ENCODE results near the gene GPSM1.
"Not testable (repeated sequence)": the region's sequence is repeated elsewhere in the genome, so short reads cannot be mapped to it uniquely, and the experiment has no call there.

Gene GPSM1

DNA sequence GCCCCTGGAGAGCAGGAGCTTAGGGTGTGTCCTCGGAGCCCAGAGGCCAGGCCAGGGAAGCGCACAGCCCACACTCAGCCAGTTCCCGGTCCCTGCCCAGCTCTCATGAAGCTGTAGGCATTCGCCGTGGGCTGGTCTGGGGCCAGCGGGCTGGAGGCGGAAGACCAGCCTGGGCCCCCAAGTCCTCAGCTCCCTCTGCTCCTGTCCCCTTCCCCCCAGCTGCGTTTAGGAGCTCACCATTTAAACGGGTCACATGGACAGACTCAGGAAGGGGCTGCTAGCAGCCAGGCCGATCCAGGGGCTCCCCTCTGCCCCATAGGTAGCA lies 18.8 kb downstream of the GPSM1 start:
- DNase-seq: no peak

DNA sequence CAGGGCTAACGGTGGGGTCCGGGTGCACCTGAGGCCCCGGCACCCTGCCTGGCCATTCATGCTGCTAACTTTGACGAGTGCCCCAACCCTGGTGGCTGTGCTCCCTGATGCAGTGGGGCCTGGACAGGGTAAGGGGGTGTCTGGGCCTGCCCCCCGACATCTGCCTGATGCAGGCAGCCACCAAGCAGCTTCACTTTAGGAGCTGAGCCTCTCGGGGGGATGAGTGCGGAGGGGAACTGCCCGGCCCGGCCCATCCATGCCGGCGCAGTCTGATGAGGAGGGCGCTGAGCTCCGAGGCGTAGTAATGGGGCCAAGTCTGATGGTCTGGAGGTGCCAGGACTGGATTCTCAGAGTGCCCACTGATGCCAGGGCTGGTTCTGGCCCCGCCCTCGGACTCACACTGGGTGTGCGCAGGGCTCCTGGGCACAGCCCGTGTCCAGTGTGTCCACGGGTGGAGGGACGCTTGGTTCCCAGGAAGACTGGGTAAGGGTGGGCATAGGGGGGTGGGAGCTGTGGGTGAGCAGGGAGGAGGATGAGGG lies 19.7 kb downstream of the GPSM1 start:
- DNase-seq: no peak

DNA sequence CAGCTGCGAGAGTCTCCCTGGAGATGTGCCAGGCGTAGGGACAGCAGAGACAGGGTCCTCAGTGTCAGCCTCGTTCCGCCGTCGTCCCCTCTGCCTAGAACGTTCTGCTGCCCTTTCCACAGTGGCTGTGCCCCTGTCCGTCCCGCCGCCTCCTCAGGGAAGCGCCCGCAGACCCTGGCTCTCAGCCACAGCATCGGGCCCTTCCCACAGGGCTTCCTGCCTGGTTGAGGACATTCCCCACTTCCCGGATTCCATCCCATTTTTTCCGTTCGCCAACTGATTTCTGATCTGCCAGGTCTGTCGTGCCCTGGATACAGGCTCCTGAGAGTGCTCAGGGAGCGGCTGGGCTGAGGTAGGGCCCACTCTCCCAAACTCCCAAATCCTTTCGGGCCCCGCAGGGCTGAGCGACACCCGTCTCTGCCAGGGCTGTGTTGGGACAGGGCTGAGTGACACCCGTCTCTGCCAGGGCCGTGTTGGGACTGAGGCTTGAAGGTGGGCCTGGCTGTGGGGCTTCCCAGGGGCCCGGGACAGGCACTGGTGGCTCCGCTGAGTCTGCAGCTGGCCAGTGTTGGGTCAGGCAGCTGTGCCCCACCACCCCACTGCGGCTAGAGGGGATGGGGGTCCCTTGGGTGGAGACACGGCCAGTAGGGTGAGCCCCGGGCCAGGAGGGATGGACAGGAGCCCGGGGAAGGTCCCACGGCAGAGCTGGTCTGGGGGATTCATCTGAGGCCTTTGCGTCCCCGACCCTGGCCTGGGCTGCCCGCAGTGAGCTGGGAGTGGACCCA lies 20.3 kb downstream of the GPSM1 start:
- no peak for DNase-seq

DNA sequence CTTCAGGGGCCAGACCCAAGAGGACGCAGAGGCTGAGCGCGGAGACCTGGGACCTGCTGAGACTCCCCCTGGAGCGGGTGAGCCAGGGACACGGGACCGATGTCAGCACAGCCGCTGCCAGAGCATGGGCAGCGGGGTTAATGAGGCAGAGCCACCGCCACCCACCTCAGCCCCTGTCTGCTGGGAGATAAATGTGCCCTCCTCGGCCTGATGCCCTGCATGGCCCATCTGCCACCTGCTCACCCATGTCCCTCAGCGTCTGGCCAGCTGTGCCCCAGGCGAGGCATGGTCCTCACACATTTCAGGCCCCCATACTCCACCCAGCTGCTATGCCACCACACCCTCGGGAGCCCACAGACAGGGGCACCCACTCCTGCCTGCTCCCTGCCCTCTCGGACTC lies 21.4 kb downstream of the GPSM1 start:
- peak in 1 of 3 experiments; percentile 18 for DNase-seq

DNA sequence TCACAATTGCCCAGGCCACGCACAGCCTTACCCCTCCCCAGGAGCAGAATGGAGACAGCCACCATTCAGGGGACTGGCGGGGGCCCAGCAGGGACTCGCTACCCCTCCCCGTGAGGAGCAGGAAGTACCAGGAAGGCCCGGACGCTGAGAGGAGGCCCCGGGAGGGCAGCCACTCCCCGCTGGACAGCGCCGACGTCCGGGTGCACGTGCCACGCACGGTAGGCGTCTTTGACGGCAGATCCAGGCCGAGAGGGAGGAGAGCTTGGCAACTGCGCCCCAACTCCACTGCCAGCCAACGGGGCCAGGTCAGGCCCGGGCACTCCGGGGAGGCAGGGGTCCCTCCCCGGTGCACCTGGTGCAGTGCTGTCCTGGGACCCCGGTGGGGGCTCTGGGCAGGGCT lies 22.2 kb downstream of the GPSM1 start:
- DNase-seq: no peak

DNA sequence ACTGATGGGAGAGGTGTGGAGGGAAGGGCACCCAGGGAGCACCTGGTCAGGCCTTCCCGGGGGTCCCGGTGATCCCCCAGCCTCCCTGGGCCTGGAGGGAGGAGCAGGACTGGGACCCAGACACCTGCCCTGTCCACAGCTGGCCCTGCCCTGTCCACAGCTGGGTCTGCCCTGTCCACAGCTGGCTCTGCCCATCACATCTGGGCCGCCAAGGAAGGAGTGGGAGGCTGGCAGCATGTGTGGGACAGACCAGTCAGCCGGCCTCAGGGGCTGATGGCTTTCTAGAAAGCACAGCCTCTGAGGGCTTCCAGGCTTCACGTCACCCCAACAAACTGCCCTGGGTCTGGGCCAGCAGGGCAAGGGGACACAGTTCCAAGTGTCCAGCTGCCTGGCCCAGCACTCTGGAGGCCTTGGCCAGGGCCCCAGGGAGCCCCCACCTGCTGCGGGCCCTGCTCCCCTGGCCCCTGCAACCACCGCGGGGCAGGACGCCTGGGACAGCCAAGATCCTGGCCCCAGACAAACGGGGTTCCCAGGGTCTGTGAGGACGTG lies 24.0 kb downstream of the GPSM1 start:
- DNase-seq: no peak

DNA sequence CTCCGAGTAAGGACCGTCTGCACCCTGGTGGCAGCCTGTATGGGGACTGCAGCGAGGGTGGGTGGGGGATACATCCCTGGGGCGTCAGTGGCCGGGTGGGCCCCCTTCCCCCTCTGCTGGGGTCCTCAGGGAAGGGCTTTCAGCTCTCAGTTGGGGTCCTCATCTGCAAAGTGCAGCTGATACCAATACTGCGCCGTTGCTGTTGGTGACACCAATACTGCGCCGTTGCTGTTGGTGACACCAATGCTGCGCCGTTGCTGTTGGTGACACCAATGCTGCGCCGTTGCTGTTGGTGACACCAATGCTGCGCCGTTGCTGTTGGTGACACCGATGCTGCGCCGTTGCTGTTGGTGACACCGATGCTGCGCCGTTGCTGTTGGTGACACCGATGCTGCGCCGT lies 24.5 kb downstream of the GPSM1 start:
- DNase-seq: not testable (repeated sequence)

DNA sequence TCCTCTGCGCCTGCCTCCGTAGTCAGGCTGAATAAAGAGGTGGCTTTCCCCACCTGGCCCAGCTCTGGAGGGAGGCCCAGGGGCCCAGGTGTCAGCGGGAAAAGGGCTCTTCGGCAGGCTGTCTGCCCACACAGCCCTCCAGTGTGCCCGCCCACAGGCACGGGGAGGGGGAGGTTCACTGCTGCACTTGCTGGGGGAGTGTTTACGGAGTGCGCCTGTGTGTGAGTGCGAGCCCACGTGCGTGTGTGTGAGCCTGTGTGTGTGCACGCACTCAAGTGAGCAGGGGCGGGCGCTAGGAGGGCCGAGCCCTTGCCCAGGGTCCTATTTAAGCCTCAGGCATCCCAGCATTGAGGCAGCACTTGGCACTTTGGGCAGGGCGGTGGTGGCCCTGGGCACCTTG lies 25.3 kb downstream of the GPSM1 start:
- DNase-seq: peak; percentile 42 to 68 (median 47)

DNA sequence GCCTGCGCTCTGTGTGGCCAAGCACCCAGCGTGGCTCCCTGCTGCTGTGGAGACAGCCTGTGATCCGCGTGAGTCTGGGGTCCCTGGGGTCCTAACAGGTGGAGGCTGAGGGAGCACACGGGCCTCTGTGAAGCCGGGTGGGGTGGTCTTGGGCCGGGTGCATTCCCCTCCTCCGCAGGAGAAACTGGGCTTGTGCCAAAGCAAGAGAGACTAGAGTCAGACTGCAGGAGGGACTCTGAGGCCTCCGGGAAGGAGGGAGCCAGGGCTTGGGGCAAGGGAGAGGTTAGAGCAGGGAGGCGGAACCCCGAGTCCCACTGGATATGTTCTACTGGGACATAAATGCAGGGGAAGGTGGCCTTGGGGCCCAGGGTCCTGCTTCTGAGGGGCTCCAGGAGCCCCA lies 25.7 kb downstream of the GPSM1 start:
- DNase-seq: no peak

DNA sequence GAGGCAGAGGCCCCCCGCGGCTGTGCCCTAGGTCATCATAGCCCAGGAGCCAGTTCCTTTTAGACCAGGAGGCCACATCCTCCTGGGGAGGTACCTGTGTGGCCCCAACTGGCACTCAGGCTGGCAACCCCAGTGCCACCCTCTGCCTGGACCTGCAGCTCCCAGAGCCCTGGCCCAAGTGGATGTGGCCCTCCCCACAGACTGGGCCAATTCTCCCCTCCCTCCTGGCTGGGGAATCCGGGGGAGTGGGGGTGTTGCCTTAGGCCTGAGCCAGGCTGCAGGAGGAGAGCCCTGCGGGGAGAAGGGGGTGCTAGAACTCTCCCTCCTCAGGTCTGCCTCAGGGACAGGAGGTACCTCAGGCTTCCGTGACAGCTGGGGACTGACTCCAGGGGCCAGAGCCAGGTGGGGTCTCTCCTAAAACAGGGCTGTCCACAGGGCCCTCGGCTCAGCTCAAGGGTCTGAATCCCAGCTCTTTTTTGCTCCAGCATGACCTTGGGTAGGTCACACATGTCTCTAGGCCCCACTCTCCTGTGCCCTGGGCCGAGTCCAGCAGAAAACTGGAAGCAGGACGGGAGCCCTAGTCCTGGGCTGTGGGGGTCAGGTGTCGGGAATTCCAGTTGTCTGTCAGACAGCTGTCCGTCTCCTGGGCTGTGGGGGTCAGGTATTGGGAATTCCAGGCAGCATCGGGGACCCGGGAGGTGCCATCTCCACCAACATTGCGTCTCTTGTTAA lies 26.6 kb downstream of the GPSM1 start:
- DNase-seq: no peak

DNA sequence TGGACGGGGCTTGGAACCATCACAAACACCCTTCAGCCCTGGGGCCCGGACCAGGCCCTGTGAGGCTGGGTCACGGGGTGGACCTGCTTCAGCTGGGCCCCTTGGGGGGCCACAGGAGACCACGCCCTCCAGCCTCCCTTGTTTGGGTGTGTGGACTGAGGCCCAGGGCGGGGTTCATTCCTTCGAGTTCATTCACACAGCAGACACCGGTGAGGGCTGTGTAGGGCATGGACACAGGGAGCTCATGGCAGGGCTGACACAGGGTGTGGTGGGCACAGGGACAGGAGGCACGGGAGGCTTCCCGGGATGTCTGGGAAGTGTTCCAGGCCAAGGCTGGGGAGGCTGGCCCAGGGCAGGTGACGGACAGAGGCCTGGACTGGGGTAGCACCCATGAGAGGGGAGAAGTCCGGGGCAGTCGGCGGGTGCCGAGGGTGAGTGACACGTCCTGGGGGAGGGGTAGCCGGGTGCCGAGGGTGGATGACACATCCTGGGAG lies 27.3 kb downstream of the GPSM1 start:
- peak in 1 of 3 experiments; percentile 31 for DNase-seq

DNA sequence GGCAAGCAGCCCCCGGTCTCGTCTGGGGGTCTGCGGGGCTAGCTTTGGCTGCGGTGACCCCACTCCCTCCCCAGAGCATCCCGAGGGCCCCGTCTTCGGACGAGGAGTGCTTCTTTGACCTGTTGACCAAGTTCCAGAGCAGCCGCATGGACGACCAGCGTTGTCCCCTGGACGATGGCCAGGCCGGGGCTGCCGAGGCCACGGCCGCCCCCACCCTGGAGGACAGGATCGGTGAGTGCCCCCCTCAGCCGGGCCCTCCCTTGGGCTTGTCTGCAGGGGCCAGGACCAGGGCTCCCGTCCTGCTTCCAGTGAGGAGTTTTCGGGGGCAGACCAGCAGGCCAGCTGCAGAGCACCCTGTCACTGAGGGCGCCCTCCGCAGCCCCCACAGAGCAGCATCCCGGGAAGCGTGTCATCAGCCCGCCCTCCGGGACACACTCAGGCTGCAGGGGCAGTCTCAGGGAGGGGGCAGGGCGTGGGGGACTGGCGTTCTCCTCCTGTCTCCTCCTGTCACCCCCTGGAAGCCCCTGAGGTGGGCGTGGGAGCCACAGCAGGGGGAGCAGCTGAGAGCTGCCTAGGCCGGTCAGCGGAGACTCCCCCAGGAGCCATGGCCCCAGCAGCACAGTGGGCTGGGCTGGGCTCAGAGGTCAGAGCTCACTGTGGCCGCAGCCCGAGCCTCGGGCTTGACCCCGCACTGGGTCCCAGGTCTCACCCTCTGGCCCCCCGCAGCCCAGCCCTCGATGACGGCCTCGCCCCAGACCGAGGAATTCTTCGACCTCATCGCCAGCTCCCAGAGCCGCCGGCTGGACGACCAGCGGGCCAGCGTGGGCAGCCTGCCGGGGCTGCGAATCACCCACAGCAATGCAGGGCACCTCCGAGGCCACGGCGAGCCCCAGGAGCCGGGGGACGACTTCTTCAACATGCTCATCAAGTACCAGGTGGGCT lies 28.5 kb downstream of the GPSM1 start:
- no peak for DNase-seq

DNA sequence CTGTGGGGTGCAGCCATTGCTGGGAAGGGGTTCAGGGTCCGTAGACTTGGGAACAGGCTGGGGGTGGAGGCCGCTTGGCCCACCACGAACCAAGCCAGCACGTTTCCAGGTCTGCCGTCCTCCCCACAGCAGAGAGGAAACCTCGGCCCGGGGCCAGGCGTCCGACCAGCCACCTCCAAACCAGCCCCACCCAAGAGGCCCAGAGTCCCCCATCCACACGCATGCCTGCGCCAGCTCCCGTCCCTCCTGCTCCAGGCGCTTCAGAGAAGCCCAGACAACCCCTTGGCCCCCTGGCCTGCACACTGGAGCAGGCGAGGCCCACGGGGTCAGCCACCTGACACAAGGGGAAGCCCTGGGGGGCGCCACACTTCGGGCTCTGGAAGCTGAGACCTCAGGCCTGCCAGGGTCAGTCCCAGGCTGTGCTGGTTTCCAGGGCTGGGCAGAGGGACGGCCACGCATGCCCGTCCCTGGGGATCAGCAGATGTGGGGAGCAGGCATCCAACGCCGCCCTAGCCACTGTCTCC lies 29.9 kb downstream of the GPSM1 start:
- no peak for DNase-seq

DNA sequence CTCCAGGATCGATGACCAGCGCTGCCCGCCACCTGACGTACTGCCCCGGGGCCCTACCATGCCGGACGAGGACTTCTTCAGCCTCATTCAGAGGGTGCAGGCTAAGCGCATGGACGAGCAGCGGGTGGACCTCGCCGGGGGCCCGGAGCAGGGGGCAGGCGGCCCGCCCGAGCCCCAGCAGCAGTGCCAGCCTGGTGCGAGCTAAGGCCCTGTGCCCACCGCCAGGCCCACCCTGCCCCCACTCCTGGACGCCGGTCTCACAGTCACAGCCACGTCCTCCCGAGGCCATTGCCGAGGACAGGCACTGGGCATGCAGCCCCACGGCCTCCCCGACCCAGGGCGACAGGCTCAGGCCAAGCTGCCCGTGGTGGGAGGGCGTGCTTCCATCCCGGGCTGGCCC lies 30.7 kb downstream of the GPSM1 start:
- no peak for DNase-seq

DNA sequence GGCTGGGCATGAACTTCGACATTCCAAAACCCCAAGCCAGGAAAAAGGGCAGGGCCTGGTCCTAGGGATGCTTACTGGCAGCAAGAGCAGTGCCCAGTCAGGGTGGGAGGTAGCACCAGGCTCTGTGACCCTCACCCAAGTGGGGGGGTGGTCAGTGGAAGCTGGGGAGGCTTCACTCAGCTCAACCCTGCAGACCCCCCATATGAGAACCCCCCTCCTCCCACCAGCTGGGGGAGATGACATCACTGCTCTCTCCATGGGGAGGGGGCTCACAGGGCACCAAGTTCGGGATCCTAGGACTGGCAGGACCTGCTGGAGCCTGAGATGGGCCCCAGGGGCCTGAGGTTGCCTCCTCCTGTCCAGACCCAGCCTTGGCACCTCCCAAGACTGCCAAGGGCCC lies 31.5 kb downstream of the GPSM1 start:
- no peak for DNase-seq

DNA sequence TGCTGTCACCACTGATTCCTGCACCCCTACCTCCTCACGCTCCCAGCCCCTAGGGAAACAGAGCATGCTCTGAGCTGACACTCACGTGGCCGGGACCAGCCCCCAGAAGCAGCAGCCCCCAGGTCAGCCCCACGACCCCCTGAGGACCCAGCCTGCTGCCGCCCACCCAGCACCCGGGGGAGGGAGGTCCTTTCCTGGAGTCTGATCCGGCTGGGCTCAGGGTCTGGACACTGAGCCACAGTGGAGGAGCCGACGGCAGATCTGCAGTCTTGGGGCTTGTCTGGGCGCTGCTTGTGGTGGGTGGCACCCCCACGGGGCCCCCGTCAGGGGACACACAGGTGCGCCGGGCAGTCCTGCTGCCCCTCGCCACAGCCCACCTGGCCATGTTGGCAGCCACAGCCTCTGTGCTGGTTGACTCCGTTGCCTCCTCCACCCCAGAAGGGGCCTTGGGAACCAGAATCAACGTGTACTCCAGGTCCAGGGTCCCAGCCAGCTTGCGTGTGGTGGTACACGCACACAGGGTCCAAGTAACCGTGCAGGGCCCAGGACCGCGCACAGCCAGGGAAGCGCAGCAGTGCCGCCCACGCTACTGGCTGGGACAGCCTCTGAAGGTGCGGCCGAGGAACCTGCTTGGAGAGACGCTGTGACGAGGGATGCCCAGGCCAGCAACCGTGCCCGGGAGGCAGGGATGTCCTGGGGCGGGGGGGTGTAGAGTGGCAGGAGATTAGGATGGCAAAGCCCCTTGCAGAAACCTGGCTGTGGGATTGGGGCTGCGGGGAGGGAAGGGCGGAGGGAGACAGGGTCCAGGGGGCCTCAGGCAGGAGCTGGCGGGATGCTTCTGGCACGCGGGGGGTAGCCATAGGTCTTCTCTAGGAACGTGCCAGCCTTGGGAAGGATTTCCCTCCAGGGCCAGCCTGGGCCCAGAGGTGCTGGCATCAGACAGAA lies 32.7 kb downstream of the GPSM1 start:
- DNase-seq: no peak

DNA sequence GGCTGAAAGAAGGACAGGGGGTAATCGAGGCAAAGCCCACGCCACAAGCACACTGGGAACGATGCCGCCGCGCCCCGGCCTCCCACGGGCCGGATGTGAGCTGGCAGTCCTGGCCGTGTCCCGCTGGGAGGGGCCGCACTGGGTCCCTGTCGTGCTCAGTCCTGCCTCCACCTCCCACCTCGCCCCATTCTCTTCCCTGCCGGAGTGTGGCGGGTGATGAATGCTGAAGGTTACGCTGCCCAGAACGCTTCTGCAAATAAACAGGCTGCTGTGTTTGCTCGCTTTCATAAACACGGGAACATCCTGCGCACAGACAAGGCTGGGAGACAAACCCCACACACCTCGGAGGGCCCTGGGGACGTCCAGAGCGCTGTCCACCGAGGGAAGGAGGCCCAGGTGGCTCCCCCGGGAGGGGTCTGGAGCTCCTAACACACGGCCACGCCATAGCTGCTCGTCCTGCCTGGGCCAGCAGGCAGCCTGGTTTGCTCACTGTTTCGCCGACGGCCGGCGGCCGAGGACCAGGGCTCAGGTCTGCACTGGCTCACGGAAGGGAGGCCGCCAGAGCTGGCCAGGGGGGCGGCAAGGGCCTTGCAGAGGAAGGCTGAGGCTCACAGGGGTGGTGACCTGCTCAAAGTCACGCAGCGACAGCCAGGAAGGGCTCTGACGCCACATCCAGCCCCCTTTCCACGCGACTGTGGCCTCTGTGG lies 33.9 kb downstream of the GPSM1 start:
- no peak for DNase-seq

DNA sequence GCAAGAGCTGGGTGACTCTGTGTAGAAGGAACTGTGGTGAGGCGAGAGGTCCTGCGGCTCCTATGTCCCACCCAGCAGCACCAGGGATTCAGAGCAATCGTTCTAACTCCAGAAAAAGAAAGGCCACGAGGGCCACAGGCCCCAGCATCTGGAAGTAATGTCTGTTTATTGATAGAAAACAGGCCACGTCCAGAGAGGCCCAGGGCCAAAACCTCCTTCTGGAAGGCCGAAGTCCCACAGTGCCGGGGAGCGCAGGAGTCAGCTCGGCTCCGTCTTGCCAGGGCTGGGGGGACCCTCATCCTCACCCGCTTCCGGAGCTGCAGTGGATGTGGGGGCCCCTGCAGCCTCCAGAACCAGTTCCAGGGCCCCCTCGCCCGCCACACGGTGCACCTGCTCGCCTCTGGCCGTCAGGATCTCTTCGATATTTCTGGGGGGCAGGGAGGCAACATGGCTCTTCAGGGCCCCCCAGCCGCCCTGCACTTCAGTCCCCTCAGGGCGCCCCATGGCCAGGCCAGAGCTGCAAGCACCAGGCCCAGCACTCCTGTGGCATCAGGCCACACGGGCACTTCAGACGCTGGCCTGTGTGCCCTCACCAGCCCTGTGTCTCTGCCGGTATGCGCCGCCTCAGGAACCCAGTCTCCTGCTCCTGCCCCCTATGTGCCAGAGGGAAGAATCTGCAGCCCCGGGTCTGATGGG lies 34.6 kb downstream of the GPSM1 start:
- no peak for DNase-seq

DNA sequence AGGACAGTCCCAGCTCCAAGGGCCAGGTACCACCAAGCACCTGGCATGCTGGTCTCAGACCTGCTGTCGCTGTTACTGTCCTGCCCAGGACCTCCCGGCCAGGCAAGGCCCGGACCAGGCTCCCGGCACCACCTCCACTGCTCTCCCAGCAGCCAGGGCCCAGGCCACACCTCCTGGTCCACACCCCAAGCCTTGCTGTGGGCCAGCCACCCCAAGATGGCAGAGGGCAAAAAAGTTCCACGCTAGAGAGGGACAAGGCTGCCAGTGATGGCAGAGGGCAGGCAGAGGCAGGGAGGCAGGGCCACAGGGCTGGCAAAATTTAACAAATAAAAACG lies 35.1 kb downstream of the GPSM1 start:
- no peak for DNase-seq

Measured in NCI-H1417 (cell line).